Inflammatory macrophage (primary cell): ENCODE data around the gene GAGE12D.
"Not testable (repeated sequence)": the region's sequence is repeated elsewhere in the genome, so short reads cannot be mapped to it uniquely, and the experiment has no call there.

Experiments
- DNase-seq, 2 donors: peaks; one replicate each; pipeline ENCODE4 v3.0.0-alpha.2; 2020 to 2022
- total RNA-seq, 18 experiments: gene quantifications; one replicate each; lab custom pipeline; 2026; ENCODE audit warnings: mixed read lengths in 6 of 18, inconsistent platforms in 2 of 18; lab: John Stamatoyannopoulos, UW

GAGE12D gene
- total RNA-seq: 0 reads per million in 18 experiments

GRCh38 chrX:49541433-49541832 is at the start of gene GAGE12D:
Gene GAGE12D (plus strand): TSS chrX:49541733. CDS start chrX:49542888, 1,155 bp downstream.
- not testable (repeated sequence) for DNase-seq

GRCh38 chrX:49531877-49532276 is 9.7 kb upstream of the GAGE12D start, which contains the start of gene GAGE12C:
Gene GAGE12C (plus strand): TSS chrX:49532177. CDS start chrX:49533332, 1,155 bp downstream.
- not testable (repeated sequence) for DNase-seq

GRCh38 chrX:49550989-49551388 is 9.5 kb downstream of the GAGE12D start, which contains the start of gene GAGE12E:
Gene GAGE12E (plus strand): TSS chrX:49551289. CDS start chrX:49552444, 1,155 bp downstream.
- DNase-seq: not testable (repeated sequence)

GRCh38 chrX:49560542-49560941 is 19.0 kb downstream of the GAGE12D start, which contains the start of gene GAGE12F:
Gene GAGE12F (plus strand): TSS chrX:49560842. CDS start chrX:49561997, 1,155 bp downstream.
- DNase-seq: not testable (repeated sequence)

- DNase-seq: not testable (repeated sequence)
These were observed 27.2 kb downstream of the GAGE12D start for GRCh38 chrX:49568728-49569127.

GRCh38 chrX:49569152-49569551 is 27.6 kb downstream of the GAGE12D start:
- DNase-seq: not testable (repeated sequence)

GRCh38 chrX:49570100-49570499 is 28.6 kb downstream of the GAGE12D start, which contains the start of gene GAGE12G:
Gene GAGE12G (plus strand): TSS chrX:49570400. CDS start chrX:49571555, 1,155 bp downstream.
- not testable (repeated sequence) for DNase-seq

GRCh38 chrX:49579649-49580048 is 38.1 kb downstream of the GAGE12D start, which contains the start of gene GAGE12H:
Gene GAGE12H (plus strand): TSS chrX:49579949. CDS start chrX:49581104, 1,155 bp downstream.
- DNase-seq: not testable (repeated sequence)

GRCh38 chrX:49589196-49589595 is 47.7 kb downstream of the GAGE12D start, which contains the start of gene GAGE2A:
Gene GAGE2A (plus strand): TSS chrX:49589496. CDS start chrX:49590651, 1,155 bp downstream.
- DNase-seq: not testable (repeated sequence)

- DNase-seq: not testable (repeated sequence)
These were observed 48.4 kb downstream of the GAGE12D start for GRCh38 chrX:49589769-49590478.

- not testable (repeated sequence) for DNase-seq
These were observed 49.0 kb downstream of the GAGE12D start for GRCh38 chrX:49590488-49590887.
